ENCODE results near the gene SCARF1. TPM values are rescaled to one million over a fixed set of nuclear protein-coding genes. Genes with fewer than 3 reads are reported as not detected.

The SCARF1 gene
- polyA plus RNA-seq, 1 donor from 2014 or later: 3.0 TPM

DNA sequence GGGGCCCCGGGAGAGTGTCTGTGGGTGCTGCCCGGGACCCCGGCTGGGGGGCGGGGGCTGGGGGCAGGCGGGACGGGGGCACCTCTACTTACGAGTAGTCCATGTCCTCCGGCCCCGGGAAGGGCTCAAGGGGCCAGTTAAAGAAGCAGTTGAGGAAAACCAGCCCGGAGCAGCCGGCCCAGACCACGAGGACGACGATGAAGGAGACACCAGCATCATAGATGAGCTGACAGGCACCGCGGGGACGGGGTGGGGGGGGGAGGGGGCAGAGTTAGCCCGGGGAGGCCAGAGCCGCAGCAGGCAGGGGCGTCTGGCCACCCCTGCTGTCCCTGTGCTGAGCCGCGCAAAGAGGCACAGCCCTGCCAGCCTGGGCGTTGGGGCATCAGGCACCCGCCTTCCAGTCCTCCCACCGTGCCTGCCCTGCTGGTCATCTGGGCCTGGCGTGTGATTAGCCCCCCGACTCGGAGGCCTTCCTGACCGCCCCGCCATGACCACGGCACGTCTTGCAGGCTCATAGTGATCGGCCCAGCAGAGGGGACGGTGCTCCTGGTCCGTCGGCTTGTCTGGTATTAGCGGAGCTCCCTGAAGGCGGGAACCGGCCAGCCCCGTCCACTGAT lies 54.0 kb downstream of the SCARF1 start:
- no peak overlapping the region for H3K27ac ChIP-seq (ENCODE audit: low read length)
- TF ChIP-seq EP300 (conservative IDR thresholded peaks at IDR 0.05; ENCODE audit: poor library complexity, severe bottlenecking): no peak
- TF ChIP-seq, protein P1, sequence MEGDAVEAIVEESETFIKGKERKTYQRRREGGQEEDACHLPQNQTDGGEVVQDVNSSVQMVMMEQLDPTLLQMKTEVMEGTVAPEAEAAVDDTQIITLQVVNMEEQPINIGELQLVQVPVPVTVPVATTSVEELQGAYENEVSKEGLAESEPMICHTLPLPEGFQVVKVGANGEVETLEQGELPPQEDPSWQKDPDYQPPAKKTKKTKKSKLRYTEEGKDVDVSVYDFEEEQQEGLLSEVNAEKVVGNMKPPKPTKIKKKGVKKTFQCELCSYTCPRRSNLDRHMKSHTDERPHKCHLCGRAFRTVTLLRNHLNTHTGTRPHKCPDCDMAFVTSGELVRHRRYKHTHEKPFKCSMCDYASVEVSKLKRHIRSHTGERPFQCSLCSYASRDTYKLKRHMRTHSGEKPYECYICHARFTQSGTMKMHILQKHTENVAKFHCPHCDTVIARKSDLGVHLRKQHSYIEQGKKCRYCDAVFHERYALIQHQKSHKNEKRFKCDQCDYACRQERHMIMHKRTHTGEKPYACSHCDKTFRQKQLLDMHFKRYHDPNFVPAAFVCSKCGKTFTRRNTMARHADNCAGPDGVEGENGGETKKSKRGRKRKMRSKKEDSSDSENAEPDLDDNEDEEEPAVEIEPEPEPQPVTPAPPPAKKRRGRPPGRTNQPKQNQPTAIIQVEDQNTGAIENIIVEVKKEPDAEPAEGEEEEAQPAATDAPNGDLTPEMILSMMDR (IDR thresholded peaks at IDR 0.05; ENCODE audit: poor library complexity, severe bottlenecking): no peak
- no peak for TF ChIP-seq EZH2 (IDR thresholded peaks at IDR 0.05; ENCODE audit: borderline replicate concordance, insufficient read depth, low read length, poor library complexity, severe bottlenecking)
- TF ChIP-seq SMC3 (conservative IDR thresholded peaks at IDR 0.05; ENCODE audit: poor library complexity): no peak
- TF ChIP-seq, protein P2, sequence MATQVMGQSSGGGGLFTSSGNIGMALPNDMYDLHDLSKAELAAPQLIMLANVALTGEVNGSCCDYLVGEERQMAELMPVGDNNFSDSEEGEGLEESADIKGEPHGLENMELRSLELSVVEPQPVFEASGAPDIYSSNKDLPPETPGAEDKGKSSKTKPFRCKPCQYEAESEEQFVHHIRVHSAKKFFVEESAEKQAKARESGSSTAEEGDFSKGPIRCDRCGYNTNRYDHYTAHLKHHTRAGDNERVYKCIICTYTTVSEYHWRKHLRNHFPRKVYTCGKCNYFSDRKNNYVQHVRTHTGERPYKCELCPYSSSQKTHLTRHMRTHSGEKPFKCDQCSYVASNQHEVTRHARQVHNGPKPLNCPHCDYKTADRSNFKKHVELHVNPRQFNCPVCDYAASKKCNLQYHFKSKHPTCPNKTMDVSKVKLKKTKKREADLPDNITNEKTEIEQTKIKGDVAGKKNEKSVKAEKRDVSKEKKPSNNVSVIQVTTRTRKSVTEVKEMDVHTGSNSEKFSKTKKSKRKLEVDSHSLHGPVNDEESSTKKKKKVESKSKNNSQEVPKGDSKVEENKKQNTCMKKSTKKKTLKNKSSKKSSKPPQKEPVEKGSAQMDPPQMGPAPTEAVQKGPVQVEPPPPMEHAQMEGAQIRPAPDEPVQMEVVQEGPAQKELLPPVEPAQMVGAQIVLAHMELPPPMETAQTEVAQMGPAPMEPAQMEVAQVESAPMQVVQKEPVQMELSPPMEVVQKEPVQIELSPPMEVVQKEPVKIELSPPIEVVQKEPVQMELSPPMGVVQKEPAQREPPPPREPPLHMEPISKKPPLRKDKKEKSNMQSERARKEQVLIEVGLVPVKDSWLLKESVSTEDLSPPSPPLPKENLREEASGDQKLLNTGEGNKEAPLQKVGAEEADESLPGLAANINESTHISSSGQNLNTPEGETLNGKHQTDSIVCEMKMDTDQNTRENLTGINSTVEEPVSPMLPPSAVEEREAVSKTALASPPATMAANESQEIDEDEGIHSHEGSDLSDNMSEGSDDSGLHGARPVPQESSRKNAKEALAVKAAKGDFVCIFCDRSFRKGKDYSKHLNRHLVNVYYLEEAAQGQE (IDR thresholded peaks at IDR 0.05; ENCODE audit: borderline replicate concordance): no peak
- no peak for TF ChIP-seq TAF1 (IDR thresholded peaks at IDR 0.05; ENCODE audit: low read depth)
- no peak for TF ChIP-seq MXI1 (conservative IDR thresholded peaks at IDR 0.05; ENCODE audit: poor library complexity, severe bottlenecking)
- no peak for TF ChIP-seq RAD21 (conservative IDR thresholded peaks at IDR 0.05)
- TF ChIP-seq POLR2AphosphoS5 (IDR thresholded peaks at IDR 0.05): no peak
- H3K79me2 ChIP-seq (replicated peaks; ENCODE audit: insufficient read depth, low read length): no peaks in the 10 kb centered on the region
- H3K36me3 ChIP-seq (ENCODE audit: insufficient read depth, low read length): no peaks in the 10 kb centered on the region
- no peaks in the 10 kb centered on the region for H3K9me2 ChIP-seq (ENCODE audit: insufficient read depth, low read length)
- no peaks in the 10 kb centered on the region for H3K27me3 ChIP-seq (ENCODE audit: insufficient read depth, low read depth, low read length)
- no peak overlapping the region for H3K9ac ChIP-seq (ENCODE audit: low read length)
- H3K9me3 ChIP-seq (ENCODE audit: low read length): no peaks in the 10 kb centered on the region
- no peak overlapping the region for H2AFZ ChIP-seq (ENCODE audit: low read depth, low read length)
- no peak overlapping the region for H3K4me3 ChIP-seq (ENCODE audit: low read length)
- no peaks in the 10 kb centered on the region for H4K20me1 ChIP-seq (ENCODE audit: insufficient read depth)
- no peaks in the 10 kb centered on the region for H3F3A ChIP-seq (ENCODE audit: insufficient read depth, low read length, poor library complexity, severe bottlenecking)
- no peak overlapping the region for H3K4me2 ChIP-seq (ENCODE audit: low read length)

DNA sequence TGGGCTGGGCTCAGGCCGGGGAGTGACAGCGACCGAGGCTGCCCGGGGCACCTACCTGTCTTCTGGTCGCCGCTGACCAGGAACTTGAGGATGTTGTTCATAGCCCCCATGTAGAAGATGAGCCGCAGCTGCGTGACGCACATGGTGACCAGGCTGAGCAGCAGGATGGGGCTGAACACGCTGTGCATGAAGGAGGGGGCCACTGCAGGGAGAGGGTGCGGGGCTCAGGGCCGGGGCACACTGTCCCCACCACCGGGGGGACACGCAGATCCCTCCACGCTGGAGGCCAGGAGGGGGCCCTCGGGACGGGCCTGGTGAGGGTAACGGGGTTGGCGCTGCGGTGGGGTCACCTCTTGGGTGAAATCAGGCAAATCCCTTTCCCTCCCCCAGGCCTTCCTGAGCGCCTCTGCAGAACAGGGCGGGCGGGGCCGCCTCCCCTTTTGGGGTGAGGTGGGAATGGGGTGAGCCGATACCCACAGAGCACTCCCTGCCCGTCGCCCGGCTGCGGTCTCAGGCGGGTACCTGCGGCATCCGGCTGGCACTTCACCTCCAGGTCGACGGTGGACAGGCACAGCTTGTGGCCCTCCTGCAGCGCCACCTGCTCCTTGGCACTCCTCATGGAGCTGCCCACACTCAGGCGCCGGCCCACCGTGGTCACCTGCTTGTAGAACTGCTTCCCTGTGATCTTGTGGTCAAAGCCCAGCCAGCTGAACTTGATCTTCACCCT lies 54.6 kb downstream of the SCARF1 start:
- Histone ChIP-seq H3K9ac (ENCODE audit: low read length) (no peak overlapping the region), H3F3A (ENCODE audit: insufficient read depth, low read length, poor library complexity, severe bottlenecking) (no peaks in the 10 kb centered on the region), H3K27me3 (ENCODE audit: insufficient read depth, low read depth, low read length) (no peaks in the 10 kb centered on the region), H3K4me3 (ENCODE audit: low read length) (no peak overlapping the region), H3K9me2 (ENCODE audit: insufficient read depth, low read length) (no peaks in the 10 kb centered on the region), H3K79me2 (replicated peaks; ENCODE audit: insufficient read depth, low read length) (no peaks in the 10 kb centered on the region), H3K36me3 (ENCODE audit: insufficient read depth, low read length) (no peaks in the 10 kb centered on the region), H3K4me2 (ENCODE audit: low read length) (no peak overlapping the region), H4K20me1 (ENCODE audit: insufficient read depth) (no peaks in the 10 kb centered on the region), H2AFZ (ENCODE audit: low read depth, low read length) (no peak overlapping the region), H3K9me3 (ENCODE audit: low read length) (no peaks in the 10 kb centered on the region), H3K27ac (ENCODE audit: low read length) (no peak overlapping the region)
- no peak for TF ChIP-seq TAF1 (IDR thresholded peaks at IDR 0.05; ENCODE audit: low read depth)
- TF ChIP-seq, protein P2 (IDR thresholded peaks at IDR 0.05; ENCODE audit: borderline replicate concordance): no peak
- TF ChIP-seq EP300 (conservative IDR thresholded peaks at IDR 0.05; ENCODE audit: poor library complexity, severe bottlenecking): no peak
- no peak for TF ChIP-seq RAD21 (conservative IDR thresholded peaks at IDR 0.05)
- TF ChIP-seq POLR2AphosphoS5 (IDR thresholded peaks at IDR 0.05): no peak
- no peak for TF ChIP-seq EZH2 (IDR thresholded peaks at IDR 0.05; ENCODE audit: borderline replicate concordance, insufficient read depth, low read length, poor library complexity, severe bottlenecking)
- TF ChIP-seq MXI1 (conservative IDR thresholded peaks at IDR 0.05; ENCODE audit: poor library complexity, severe bottlenecking): no peak
- TF ChIP-seq, protein P1 (IDR thresholded peaks at IDR 0.05; ENCODE audit: poor library complexity, severe bottlenecking): no peak
- TF ChIP-seq SMC3 (conservative IDR thresholded peaks at IDR 0.05; ENCODE audit: poor library complexity): no peak

Measured in neural cell (in vitro differentiated cells).